PC-9 (cell line): ENCODE data around the gene MMD2.

Experiments
- EZH2 ChIP-seq: fragments of 200-600 bp; sonication (generic); IDR thresholded peaks from 2 replicates; pipeline ENCODE4 v1.8.0; 2017; ENCODE audit warnings: antibody characterized with exemption, low read depth
- TF ChIP-seq, protein P1 (sequence below): fragments of 200-600 bp; sonication (generic); conservative IDR thresholded peaks from 2 replicates; pipeline ENCODE4 v1.6.1; 2017; ENCODE audit warnings: mixed run types, antibody characterized with exemption, mild to moderate bottlenecking, moderate library complexity

DNA sequence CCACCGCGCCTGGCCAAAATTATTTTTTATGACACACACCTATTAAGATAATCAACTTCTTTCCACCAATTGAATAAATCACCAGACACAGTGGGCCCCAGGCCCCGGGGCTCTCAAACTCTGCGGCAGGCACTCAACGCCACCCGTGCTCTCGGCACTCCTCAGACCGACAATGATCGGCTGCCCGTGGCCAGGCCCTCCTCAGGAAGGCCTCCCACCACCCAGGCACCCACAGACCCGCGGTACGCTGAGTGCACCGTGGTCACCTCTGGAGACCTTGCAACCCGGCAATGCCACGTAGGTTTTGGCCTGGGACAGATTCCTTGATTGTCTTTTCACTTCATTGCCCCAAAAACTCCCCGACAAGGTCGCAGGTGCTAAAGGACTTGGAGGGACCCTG, 82.4 kb downstream of the MMD2 start:
- TF ChIP-seq EZH2 = no peak
- TF ChIP-seq, protein P1, sequence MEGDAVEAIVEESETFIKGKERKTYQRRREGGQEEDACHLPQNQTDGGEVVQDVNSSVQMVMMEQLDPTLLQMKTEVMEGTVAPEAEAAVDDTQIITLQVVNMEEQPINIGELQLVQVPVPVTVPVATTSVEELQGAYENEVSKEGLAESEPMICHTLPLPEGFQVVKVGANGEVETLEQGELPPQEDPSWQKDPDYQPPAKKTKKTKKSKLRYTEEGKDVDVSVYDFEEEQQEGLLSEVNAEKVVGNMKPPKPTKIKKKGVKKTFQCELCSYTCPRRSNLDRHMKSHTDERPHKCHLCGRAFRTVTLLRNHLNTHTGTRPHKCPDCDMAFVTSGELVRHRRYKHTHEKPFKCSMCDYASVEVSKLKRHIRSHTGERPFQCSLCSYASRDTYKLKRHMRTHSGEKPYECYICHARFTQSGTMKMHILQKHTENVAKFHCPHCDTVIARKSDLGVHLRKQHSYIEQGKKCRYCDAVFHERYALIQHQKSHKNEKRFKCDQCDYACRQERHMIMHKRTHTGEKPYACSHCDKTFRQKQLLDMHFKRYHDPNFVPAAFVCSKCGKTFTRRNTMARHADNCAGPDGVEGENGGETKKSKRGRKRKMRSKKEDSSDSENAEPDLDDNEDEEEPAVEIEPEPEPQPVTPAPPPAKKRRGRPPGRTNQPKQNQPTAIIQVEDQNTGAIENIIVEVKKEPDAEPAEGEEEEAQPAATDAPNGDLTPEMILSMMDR = no peak
